GM18499 (cell line): Measurements from ENCODE around the gene MRPL55.

ENCODE experiments used
- ATAC-seq: cut with Tn5 transposase; IDR thresholded peaks from one replicate; pipeline ENCODE4 v1.9.1; 2021; ENCODE audit warnings: moderate number of reproducible peaks; ENCODE audit not compliant: insufficient read depth, unreplicated experiment

Gene MRPL55

GRCh38 chr1:228060458-228061190 lies 48.5 kb downstream of the MRPL55 start:
- no peak for ATAC-seq

DNA sequence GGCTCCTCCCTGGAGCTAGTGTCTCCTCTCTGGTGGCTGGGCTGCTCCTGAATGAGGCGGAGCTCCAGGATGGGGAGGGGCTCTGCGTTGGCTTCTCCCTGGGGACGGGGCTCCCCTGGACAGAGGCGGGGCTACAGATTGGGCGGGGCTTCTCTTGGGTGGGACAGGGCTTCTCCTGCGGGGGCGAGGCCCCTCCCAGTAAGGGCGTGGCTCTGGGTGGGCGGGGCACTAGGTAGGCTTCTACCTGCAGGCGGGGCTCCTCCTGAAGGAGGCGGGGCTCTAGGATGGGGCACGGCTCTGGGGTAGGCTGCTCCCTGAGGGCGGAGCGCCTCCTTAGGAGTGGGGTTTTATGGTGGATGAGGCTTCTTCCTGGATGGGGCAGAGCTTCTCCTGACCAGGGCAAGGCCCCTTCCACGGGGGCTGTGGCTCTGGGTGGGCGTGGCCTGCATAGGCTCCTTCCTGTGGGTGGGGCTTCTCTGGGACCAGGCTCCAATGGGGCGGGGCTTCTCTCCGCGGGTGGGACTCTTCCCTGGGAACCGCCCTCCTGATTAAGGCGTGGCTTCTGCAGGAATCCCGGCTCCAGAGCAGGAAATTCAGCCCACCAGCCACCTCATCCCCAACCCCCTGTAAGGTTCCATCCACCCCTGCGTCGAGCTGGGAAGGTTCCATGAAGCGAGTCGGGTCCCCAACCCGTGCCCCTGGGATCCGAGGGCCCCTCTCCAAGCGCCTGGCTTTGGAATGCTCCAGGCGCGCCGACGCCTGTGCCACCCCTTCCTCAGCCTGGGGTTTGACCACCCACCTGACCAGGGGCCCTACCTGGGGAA lies 49.3 kb downstream of the MRPL55 start:
- no peak for ATAC-seq

DNA sequence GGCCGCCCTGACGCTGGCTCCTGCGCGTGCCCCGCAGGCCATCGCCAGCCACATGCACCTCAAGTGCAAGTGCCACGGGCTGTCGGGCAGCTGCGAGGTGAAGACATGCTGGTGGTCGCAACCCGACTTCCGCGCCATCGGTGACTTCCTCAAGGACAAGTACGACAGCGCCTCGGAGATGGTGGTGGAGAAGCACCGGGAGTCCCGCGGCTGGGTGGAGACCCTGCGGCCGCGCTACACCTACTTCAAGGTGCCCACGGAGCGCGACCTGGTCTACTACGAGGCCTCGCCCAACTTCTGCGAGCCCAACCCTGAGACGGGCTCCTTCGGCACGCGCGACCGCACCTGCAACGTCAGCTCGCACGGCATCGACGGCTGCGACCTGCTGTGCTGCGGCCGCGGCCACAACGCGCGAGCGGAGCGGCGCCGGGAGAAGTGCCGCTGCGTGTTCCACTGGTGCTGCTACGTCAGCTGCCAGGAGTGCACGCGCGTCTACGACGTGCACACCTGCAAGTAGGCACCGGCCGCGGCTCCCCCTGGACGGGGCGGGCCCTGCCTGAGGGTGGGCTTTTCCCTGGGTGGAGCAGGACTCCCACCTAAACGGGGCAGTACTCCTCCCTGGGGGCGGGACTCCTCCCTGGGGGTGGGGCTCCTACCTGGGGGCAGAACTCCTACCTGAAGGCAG lies 50.0 kb downstream of the MRPL55 start:
- no peak for ATAC-seq

DNA sequence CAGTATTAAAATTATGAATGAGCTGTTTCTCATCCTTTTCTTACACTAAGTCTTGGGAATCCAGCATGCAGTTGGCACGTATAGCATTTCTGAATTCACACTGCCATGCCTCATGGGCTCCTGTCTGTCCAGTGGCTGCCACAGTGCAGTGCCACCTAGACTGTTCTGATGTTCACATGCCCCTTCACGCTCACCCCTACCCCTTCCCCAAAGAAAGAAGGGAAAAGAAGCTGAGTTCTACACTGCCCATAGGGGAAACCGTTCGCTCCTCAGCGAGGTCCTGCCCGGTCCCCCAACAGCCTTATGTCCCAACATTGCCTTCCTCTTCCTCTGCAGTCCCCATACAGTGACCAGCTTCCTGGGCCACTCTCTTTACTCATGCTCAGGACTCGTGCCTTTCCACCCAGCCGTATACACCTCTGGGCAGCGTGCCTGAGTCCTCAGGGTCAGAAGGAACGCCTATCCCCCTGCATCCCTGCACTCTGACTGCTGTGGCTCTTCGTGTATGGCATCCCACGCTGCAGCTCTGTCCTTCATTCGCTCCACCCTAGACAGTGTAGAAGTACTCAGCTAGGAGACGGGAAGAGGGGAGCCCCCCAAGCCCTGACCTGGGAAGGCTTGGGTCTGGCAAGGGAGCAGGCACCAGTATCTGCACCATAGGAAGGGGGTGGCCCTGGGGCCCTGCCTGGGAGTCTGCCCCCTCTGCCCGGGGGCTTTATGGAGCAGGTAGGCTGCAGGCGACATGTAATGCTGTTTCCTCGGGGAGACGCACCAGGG lies 50.7 kb downstream of the MRPL55 start:
- no peak for ATAC-seq
